GM12891 (cell line): ENCODE measurements around the gene SAA1.

Experiments used
- PAX5 ChIP-seq: IDR thresholded peaks from 2 replicates; pipeline ENCODE4 v1.6.1; 2011; ENCODE audit warnings: low read length, moderate library complexity, mild to moderate bottlenecking; ENCODE audit not compliant: insufficient read depth, severe bottlenecking
- POLR2A ChIP-seq: IDR thresholded peaks from 2 replicates; pipeline ENCODE4 v1.6.1; 2011; ENCODE audit warnings: low read depth, low read length, control low read depth
- POLR2AphosphoS5 ChIP-seq: IDR thresholded peaks from 2 replicates; pipeline ENCODE4 v1.6.1; 2011; ENCODE audit warnings: low read depth, low read length, control low read depth
- POU2F2 ChIP-seq: IDR thresholded peaks from 2 replicates; pipeline ENCODE4 v1.6.1; 2011; ENCODE audit warnings: low read depth, mild to moderate bottlenecking, control low read depth, low read length, moderate library complexity
- SPI1 ChIP-seq: IDR thresholded peaks from 2 replicates; pipeline ENCODE4 v1.6.1; 2011; ENCODE audit warnings: low read depth, low read length, control low read depth
- TAF1 ChIP-seq: IDR thresholded peaks from 2 replicates; pipeline ENCODE4 v1.6.1; 2011; ENCODE audit warnings: low read depth, low read length, control low read depth

- TF ChIP-seq POLR2AphosphoS5: no peak
- no peak for TF ChIP-seq POLR2A
- TF ChIP-seq PAX5: no peak
- TF ChIP-seq TAF1: no peak
- TF ChIP-seq SPI1: no peak
- no peak for TF ChIP-seq POU2F2
Observed at GRCh38 chr11:18239655-18240054, 26.4 kb upstream of the SAA1 start.
